ENCODE measurements around the gene DNAJC15.

DNA sequence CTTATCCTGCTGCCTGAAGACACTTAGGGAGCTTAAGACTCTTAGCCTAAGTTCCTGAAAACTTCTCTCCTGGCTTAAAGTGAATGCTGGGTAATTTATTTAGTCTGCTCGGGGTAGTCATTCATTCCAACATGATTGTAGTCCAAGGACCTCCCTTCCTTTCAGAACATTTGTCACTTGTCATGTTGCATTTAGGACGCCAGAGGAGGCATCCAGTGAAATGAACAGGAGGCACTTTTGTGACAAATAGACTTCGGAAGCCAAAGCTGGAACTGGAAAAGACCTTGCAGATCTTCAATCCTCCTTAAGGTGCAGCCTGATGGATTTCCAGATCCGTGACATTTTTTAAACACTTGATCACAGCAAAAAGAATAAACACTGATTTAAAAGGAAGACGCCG, 95.1 kb downstream of the DNAJC15 start:
- TF ChIP-seq EZH2 (IDR thresholded peaks at IDR 0.05; ENCODE audit: insufficient read depth, poor library complexity, severe bottlenecking): no peak
- TF ChIP-seq EZH2phosphoT487 (IDR thresholded peaks at IDR 0.05; ENCODE audit: insufficient read depth, low read depth): no peak

Data from GM23248 (cell line).